Erythroblast (primary cell): Measurements from ENCODE around the gene NEDD4L.

Experiments
- GATA1 ChIP-seq: IDR thresholded peaks from 2 replicates; pipeline ENCODE4 v1.6.1; 2011; ENCODE audit warnings: low read depth, mild to moderate bottlenecking, control low read depth, low read length, moderate library complexity
- POLR2A ChIP-seq: IDR thresholded peaks from 2 replicates; pipeline ENCODE4 v1.6.1; 2011; ENCODE audit warnings: mild to moderate bottlenecking, low read length

GRCh38 chr18:58288921-58289797, 245.1 kb downstream of the NEDD4L start:
- TF ChIP-seq POLR2A (no peak), GATA1 (no peak)
